ENCODE results near the gene WDR45.

WDR45 gene

DNA sequence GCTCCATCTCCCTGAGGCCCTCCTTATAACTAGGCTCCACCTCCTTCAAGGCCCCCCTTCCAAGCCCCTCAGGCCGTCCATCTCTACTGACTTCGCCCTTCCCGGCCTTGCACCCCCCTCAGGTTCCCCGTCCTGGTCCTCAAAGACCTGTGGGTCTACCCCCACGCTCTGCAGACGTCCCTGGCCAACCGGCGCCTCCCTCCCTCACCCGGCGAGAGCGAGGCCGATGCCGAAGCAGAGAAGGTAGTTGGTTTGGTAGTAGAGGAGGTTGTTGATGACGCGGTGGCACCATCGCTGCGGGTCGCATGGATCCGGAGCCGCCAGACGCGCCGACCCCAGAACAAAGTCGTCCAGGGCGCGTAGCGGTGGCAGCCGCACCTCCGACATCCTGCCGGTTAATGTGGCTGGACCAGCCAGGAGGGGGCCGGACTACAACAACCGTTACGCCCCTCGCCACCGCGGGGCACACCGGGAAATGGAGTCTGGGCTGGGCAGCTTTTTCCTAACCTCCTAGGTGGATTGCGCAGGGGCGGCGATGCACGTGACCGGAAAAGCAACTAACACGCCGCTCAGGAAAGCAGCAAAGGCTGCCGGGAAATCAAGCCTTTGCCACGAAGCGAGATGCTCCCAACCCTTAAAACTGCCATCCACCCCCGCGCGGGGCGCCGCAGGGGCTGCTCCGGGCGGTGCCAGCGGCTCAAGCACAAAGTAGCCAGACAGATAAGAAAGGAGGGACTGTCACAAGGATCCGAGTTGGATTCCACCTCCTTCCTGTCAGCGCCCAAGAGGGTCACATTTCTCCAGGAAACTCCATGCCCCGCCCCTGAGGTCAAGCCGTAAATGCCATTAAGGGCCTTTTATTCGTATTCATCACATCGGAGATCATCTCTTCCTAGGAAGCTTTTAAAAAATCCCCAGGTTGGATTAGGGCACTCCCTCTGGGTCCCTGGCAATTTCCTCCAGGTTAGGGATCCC, 5.8 kb downstream of the WDR45 start, which contains the start of gene PRAF2:
Gene PRAF2, minus strand, starts transcription at position 402 of the 975 bp plus-strand sequence. Its CDS starts 15 bp downstream, at position 387.
- DNase-seq: peak; percentile 64

DNA sequence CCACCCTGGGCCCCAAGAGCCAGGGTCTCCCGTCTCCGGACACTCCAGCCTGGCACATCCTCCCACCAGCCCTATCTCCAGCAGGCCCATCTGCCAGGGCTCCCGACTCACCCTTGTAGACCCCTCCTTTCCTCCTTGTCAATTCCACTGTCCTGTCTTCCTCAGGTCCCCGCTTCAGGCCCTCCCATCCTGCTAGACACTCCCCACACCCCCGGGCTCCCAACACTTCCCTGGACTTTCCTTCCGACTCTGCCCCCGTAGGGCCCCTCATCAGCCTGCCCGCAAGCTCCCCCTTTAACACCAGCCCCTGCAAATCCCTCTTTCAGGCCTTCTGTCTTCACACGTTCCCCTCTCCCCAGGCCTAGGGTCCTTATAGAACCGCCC, 7.0 kb downstream of the WDR45 start:
- no peak for DNase-seq

DNA sequence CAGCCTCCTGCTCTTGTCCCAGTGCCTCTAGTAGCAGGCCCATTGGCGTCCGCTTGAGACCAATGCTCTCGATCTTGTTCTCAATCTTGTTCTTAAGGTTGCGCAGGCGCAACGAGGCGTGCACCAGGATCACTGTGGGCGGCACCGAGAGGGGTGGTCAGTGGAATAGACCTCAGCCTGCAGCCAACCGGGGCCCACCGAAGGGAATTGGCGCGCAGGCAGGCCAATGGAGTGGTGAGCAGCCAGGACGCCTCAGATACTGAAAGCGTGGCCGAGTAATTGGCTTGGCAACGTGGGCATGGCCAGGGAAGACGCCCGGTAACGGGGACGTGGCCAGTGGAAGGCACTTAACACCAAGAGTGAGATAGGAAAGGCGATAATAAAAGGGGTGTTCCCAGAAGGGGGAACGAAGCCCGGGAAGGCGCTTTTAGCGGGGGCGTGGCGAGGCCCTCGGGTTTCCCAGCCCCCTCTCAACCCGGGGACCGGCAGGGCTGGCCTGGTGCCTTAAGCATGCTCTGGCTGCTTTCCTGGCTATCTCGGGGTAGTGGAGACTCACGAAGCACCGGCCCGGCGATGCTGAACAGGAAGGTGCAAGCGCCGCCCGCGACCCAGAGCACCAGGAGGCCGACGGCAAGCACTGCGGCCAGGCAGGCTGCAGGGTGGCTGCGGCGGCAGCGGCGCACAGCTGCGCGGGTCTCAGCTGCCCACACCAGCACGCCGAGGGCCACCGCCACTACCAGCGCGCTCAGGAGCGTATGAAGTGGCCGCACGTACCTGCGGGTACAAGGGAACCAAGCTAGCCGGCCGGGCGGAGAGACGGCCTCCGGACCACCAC, 7.6 kb downstream of the WDR45 start:
- DNase-seq: no peak

DNA sequence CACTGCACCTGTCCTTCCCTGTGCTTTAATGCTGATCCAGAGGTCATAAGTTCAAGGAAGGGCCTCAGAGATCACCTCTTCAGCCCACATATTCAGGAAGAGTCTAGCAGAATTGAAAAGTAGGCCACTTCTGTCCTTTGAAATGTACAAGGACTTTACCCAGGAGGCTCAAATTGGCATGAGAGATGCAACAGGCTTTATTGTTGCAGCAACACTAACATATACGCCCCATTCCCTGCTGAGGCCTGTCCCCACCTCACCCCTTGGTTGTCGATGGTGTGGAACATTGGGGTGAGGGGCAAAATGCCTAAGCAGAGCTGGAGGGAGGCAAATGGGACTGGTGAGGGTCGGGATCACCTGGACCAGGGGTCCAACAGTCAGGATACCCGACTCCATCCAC, 8.7 kb downstream of the WDR45 start:
- DNase-seq: no peak

DNA sequence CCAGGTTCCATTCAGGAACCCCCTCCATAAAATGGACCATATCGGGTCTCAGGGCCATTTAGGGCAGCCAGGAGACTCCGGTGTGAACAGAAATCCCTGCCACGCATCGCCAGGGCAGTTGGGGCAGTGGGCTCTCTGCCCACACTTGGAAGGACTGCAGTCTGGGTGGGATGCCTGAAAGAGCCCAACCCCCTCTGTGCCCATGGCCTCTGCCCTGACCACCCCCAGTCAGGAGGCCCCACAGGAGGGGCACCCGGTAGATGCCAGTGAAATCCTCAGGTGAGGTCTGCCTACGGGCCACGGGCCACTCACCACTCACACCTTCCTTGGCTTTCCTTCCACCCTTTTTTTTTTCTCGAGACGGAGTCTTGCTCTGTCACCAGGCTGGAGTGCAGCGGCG, 10.6 kb downstream of the WDR45 start:
- no peak for DNase-seq

DNA sequence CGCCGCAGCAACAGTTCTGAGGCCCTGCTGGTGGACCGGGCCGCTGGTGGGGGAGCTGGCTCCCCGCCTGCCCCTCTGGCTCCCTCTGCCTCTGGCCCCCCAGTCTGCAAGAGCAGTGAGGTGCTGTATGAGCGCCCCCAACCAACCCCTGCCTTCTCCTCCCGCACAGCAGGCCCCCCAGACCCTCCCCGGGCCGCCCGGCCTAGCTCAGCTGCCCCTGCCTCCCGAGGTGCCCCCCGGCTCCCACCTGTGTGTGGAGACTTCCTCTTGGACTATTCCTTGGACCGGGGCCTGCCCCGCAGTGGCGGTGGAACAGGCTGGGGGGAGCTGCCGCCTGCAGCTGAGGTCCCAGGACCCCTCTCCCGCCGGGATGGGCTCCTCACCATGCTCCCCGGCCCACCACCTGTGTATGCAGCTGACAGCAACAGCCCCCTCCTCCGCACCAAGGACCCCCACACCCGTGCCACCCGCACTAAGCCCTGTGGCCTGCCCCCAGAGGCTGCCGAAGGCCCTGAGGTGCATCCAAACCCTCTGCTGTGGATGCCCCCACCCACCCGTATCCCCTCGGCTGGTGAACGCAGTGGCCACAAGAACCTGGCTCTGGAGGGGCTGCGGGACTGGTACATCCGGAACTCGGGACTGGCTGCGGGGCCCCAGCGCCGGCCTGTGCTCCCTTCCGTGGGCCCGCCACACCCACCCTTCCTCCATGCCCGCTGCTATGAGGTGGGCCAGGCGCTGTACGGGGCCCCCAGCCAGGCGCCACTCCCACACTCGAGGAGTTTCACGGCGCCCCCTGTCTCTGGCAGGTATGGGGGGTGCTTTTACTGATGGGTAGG, 12.2 kb downstream of the WDR45 start:
- DNase-seq: no peak

DNA sequence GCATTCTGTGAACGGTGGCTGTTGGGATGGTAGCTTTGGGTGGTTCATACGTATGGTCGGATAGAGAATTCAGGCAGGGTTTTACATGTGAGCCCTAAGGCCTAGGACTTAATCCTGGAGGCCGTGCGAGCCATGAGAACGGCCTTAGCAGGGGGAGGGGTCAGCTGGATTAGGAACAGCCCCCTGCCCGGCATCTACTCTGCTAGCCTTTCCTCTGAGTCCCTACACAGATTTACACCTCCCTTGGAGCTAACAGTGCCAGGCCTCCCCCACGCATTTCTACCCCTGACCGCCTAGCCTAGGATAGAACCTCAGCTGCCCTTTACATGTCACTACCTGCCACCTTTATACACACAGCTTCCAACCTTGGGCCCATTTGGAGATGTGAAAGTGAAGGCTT, 13.0 kb downstream of the WDR45 start:
- DNase-seq: no peak

DNA sequence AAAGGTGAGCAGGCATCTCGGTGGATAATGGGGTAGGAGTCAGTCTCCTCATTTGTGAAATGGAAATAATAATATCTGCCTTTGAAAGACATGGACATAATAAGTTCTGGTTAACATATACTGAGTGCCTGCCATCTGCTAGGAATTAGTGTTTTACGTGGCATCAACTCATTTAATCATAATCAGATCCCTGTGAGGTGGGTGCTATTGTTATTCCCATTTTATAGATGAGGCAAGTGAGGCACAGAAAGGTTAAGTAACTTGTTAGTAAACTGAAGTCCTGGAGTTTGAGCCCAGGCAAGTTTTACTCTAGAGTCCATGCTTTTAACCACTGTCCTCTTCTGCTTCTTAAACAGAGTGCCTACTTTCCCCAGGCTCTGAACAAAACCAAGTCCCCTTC, 13.4 kb downstream of the WDR45 start:
- DNase-seq: no peak

DNA sequence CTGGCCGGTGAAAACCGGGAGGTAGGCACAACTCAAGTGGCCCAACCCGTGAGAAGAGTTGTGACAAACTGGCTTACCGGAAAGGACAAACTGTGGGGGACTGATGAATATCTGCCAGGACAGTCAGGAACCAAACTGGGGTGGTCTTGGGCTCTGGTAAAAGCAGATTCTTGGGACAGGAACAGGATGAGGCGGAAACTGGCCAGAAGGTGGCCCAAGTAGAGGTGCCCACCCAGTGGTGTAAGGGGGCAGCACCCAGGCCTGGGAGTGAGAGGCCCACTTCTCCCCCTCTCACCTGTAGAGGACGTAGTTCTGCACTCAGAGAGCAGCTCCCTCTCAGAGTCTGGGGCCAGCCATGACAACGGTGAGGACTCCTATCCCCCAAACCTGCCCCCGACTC, 15.0 kb downstream of the WDR45 start:
- DNase-seq: no peak

DNA sequence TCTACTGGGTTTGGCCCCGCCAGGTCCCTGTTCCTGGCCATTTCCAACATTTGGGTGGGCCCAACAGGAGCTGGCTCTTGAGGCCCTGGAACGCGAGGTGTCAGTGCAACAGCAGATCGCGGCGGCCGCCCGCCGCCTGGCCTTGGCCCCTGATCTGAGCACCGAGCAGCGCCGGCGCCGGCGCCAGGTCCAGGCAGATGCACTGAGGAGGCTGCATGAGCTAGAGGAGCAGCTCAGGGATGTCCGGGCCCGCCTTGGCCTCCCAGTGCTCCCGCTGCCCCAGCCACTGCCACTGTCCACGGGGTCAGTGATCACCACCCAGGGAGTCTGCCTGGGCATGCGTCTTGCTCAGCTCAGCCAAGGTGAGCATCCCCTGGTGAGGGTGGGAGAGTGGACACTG, 15.4 kb downstream of the WDR45 start:
- no peak for DNase-seq

DNA sequence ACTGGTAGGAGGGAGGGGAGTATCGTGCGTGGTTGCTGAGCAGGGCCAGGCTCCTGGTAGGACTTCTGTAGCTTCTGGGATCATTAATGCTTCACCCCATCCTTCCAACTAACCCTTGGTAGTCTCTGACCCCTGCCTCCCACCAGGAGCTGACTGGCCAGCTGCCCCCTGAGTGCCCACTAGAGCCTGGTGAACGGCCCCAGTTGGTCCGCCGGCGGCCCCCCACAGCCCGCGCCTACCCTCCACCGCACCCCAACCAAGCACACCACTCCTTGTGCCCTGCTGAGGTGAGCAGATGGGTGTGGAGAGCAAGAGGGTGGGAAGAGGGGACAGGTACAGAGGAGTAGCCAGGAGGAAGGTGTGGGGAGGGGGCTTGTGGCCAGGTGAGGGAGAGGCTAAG, 16.0 kb downstream of the WDR45 start:
- DNase-seq: no peak

DNA sequence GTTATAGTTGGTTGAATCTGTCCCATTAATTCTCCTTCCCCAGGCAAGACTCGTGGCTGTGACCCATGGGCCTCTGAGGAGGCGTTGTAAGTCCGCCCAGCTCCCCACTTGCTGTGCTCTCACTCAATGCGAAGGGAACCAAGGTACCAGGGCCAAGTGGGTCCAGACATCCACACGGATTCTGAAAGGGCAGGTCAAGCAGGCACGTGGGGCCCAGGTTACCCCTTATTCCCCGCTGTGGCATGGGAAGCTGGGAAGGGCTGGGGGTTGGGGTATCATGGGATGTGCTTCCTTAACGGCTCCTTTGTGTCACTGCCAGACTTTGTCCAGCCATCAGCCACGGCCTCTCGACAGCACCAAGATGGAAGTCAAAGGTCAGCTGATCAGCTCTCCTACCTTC, 17.8 kb downstream of the WDR45 start:
- no peak for DNase-seq

DNA sequence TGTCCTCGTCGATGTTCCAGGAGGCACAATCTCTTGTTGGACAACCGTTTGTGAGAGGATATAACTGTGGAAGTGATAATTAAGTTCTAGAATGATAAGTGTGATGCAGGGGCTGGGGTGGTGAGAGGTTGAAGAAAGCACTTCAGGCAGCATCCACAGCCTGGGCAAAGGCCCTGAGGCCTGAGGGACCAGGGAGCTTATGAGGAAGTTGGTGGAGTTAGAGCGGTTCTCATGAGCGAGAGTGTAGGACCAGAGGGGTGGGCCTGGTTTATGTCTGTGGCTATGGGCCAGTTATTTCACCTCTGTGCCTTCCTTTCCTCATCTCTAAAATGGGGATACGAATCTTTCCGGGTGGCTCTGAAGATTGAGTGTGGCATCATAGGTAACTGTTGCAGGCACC, 18.2 kb downstream of the WDR45 start:
- DNase-seq: no peak

DNA sequence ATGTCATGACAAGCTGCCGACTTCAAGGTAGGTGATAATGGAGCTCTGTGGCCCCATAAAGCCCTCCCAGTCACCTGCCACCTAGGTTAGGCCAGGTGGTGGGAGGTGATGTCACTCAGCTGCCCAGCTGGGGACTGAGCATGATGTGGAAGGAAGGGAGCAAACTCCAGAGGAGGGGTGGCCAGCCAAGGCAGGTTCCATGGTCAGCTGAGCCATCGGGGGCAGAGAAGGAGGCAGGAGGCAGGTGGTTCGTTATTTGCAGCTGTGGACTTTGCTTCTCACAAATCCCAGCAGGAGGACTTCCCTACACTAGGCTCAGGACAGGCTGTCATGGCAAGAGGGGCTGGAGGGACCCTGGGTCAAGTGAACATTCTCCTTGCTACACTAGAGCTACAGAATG, 18.8 kb downstream of the WDR45 start:
- DNase-seq: no peak

DNA sequence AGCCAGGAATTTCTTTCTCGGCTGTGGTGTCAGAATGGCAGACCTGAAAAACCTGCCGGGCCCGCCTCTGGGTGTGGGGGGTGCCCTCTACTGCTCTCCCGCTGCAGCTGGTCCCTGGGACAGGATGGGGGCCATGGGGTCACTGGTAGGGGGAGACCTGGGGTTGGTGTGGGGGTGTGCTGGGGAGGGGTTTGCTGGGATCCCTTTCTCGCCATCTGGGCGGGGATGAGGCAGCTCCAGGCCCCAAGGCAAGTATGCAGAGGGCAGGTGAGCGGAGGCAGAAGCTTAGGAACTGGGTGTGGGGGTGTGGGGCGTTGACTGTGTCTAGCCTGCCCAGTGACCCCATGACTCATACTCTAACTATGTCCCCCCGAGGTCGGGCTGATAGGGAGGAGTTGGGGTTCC, 20.0 kb downstream of the WDR45 start:
- no peak for DNase-seq

DNA sequence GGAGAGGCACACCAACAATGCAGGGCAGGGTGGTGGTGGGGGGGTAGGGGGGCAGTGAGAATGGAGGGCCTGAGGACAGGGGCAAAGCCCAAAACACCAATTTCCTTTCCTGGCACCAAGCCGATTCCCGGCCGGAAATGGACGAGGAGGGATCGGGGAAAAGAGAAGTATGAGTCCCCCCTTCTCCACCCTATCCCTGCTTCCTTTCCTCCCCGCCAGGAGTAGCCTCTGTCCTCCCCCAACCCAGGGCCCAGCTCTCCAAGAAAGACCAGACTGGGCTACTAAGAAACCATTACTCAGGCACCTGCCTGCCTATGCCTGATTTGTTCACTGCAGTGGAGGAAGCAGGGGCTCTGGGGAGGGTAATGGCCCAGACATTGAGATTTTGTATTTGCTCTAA, 20.5 kb downstream of the WDR45 start:
- DNase-seq: no peak

DNA sequence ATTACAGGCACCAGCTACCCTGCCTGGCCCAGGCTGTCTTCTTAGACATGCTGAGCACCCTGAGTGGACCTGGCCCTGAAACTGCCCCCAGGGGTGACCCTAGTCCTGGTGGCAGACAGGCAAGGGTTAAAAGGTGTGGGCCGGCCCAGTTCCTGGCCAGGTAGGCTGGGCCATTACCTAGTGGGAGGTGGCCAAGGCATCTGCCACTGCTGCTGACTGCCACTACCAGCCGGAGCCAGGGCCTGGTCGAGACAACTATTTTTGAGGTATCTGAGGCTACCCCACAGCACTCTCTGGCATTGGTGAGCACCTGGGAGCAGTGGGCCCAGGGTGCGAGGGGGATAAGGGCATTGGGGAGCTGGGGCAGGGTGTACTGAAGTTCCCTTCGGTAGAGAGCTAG, 20.9 kb downstream of the WDR45 start, which contains the start of gene CCDC120:
Gene CCDC120, plus strand, starts transcription at position 206 of the 400 bp plus-strand sequence. CDS start 3,043 bp downstream, outside the sequence.
- no peak for DNase-seq

DNA sequence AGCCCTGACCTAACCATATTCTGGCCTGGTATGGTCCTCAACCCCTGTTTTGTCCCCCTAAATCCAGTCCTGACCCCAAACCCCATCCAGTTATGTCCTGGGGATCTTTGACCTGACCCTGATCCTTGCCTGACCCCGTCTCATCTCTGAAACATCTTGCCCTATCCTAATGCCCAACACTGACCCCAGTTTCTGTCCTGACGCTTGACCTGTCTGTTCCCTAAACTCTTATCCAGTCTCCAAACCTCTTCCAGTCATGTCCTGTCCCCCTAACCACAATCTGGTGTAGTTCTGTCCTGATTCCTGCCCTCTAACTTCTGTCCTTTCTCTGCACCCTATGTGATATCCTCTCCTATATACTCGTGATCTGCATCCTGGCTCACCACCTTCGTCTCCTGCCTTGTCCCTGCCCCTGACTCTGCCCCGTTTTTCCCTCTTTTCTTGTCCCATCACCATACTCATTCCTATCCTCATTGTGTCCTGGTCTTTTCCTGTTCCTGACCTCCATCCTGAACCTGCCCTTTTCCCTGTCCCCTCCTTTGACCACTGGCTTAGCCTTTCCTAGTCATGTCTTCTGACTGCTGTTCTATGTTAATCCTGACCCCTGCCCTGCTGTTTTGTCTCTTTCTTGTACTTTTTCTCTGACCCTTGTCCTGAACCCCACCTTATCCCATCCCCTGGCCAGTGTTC, 25.5 kb downstream of the WDR45 start:
- no peak for DNase-seq

DNA sequence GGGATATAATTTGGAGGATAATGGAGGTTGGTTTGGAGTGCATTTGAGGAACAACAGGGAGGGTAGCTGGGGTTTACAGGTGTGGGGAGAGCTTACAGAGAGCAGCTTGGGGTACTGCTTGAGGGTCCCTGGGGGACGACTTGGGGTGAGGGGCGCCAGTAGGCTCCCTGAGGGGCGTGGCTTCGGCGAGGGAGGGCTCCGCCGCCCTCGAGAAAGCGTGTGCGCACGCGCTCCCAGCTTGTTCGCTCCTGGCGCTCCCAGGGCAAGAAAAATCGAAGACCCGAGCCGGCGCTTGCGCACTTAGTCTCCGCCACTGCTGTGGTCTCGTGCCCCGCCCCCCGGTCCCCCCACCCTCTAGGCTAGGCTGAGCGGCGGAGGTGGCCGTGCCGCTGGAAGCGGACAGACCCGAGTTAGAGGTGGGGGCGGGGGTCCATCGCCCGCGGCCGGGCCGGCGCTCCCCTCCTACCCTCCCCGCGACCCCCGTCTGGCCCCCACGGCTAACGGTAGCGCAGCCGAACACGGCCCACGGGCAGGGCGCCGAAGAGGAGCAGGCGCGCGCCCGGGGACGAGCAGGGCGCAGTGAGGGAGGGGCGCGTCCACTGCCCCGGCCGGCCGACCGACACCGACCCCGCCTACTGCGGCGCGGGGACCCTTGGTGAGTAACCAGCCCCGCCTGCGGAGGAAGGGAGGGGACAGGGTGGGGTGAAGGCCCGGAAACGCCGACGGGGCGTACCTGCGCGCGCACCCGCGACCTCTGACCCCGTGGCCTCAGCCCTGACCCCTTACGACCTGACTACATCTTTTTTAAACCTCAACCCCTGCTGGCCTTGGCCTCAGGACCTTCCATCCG, 26.2 kb downstream of the WDR45 start:
- DNase-seq: no peak

DNA sequence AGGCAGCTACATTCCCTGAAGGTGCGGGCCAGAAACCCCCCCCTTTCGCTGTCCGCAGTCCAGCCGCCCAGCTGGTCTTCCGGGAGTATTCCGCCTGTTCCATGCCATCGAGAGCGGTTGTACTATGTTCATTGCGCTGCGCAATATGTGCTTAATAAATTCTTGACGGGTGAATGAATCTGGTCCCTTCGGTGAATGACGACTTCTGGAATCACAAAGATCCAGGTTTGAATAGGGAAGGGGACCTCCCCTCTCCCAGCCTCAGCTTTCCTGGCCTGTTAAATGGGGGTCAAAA, 35.8 kb downstream of the WDR45 start:
- no peak for DNase-seq

DNA sequence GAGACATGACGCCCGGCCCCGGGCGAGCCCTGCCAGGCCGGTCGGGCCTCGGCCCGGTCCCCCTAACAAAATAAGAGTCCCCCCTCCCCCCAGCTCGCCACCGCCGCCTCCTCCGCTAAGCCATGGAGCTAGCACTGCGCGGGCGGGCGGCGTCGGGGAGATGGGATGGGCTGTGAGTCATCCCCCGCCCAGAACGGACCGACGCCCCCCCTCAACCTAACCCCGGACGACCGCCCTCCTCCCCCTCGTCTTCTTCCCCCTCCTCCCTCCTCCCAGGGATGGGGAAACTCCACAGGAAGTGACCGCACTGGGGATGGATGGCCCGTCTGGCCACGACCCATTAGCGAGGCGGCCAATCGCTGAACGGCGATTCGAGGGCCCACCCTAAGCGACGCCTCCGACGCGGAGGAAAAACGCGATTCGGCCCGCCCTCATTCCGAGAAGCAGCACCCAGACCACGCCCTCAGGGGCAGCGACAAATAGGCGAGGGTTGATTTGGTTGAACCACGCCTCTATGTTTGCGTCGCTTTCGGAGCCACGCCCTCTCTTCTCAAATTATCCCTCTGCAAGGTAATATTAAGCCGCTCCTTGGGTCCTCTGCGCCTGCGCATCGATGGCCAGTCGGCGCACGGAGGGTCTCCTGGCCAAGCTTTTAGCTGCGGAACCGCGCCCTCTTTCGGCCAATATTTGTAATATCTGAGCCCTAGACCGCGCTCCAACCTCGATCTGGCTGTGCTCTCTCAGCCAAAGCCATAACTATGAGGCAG, 36.3 kb downstream of the WDR45 start, which contains the start of gene TFE3:
Gene TFE3, minus strand, starts transcription at position 138 of the 767 bp plus-strand sequence. Its CDS starts 131 bp downstream, at position 7.
- DNase-seq: peak; percentile 95
